Measurements from ENCODE around the gene ATP1B2.

DNA sequence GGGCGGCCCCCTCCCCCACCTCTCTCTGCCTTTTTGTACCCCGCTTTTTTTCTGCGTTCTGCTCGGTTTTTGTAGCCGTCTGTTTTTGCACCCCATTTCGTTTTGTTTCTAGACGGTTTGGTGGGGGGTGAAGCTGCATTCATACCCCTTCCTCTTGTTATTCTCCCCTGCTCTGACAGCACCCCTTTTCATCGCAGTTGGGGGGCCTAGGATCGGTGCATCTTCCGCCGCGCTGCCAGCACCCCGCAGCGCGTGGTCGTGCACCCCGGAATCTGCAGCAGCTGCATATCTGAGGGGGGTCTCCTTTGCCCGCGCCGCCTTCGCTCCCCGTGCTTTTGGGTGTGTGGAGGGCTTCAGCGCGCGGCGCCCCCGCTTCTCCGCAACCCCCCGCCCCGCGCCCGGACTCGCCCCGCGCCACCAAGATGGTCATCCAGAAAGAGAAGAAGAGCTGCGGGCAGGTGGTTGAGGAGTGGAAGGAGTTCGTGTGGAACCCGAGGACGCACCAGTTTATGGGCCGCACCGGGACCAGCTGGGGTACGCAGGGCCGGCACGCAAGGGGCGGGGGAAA lies 455 bp downstream of the ATP1B2 start:
- no peak for TF ChIP-seq EZH2phosphoT487 (IDR thresholded peaks at IDR 0.05; ENCODE audit: low read length)
- TF ChIP-seq, protein P1, sequence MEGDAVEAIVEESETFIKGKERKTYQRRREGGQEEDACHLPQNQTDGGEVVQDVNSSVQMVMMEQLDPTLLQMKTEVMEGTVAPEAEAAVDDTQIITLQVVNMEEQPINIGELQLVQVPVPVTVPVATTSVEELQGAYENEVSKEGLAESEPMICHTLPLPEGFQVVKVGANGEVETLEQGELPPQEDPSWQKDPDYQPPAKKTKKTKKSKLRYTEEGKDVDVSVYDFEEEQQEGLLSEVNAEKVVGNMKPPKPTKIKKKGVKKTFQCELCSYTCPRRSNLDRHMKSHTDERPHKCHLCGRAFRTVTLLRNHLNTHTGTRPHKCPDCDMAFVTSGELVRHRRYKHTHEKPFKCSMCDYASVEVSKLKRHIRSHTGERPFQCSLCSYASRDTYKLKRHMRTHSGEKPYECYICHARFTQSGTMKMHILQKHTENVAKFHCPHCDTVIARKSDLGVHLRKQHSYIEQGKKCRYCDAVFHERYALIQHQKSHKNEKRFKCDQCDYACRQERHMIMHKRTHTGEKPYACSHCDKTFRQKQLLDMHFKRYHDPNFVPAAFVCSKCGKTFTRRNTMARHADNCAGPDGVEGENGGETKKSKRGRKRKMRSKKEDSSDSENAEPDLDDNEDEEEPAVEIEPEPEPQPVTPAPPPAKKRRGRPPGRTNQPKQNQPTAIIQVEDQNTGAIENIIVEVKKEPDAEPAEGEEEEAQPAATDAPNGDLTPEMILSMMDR (IDR thresholded peaks at IDR 0.05; ENCODE audit: low read length), result no peak
